H1 (cell line): ENCODE measurements around the gene DCPS. TPM values are rescaled to one million over a fixed set of nuclear protein-coding genes. Genes with fewer than 3 reads are reported as not detected.

Experiments
- CTCF ChIA-PET: fragments of 300-600 bp; sonication (Branson Sonifier 250); formaldehyde crosslinking; loops from one replicate; lab custom pipeline; 2021; ENCODE audit not compliant: partially characterized antibody; lab: Charles Lee
- POLR2A ChIA-PET: fragments of 300-600 bp; sonication (Branson Sonifier 250); formaldehyde crosslinking; loops from one replicate; lab custom pipeline; 2021; ENCODE audit warnings: inconsistent platforms; ENCODE audit not compliant: partially characterized antibody; lab: Charles Lee
- DNase-seq, 2 experiments: peaks; one replicate each; pipeline versions ENCODE4 v3.0.0 to v3.0.0-alpha.2; 2010 to 2022; ENCODE audit warnings: low spot score in 2 of 2, low read depth in 1 of 2, mixed read lengths in 1 of 2
- FAIRE-seq: peaks from 2 replicates; lab custom pipeline; 2011; peaks lifted over from hg19 to GRCh38; lab: Jason Lieb, UNC
- H2AFZ ChIP-seq: 2 replicates; pipeline ENCODE4 v1.8.1; 2012; ENCODE audit warnings: low read length, inconsistent platforms
- H2AK5ac ChIP-seq: 2 replicates; pipeline ENCODE4 v1.6.1; 2013; ENCODE audit warnings: low read depth, low read length
- H2BK120ac ChIP-seq: replicated peaks from 2 replicates; pipeline ENCODE3; 2013; ENCODE audit warnings: low read depth, low read length, inconsistent platforms
- H2BK12ac ChIP-seq: 2 replicates; pipeline ENCODE4 v1.6.1; 2013; ENCODE audit warnings: low read depth, low read length
- H2BK15ac ChIP-seq: 2 replicates; pipeline ENCODE4 v1.6.1; 2013; ENCODE audit warnings: low read length
- H2BK20ac ChIP-seq: 2 replicates; pipeline ENCODE4 v1.6.1; 2013; ENCODE audit warnings: low read length
- H2BK5ac ChIP-seq: 2 replicates; pipeline ENCODE4 v1.6.1; 2013; ENCODE audit warnings: low read depth, low read length
- H3K14ac ChIP-seq: 2 replicates; pipeline ENCODE4 v1.6.1; 2013; ENCODE audit warnings: inconsistent platforms; ENCODE audit not compliant: insufficient read length
- H3K18ac ChIP-seq: 2 replicates; pipeline ENCODE4 v1.6.1; 2013; ENCODE audit warnings: low read length; ENCODE audit errors: extremely low read depth
- H3K23ac ChIP-seq: 2 replicates; pipeline ENCODE4 v1.6.1; 2013; ENCODE audit warnings: inconsistent platforms; ENCODE audit not compliant: insufficient read length
- H3K23me2 ChIP-seq: 2 replicates; pipeline ENCODE4 v1.6.1; 2013; ENCODE audit warnings: low read depth, low read length
- H3K27ac ChIP-seq: 2 replicates; pipeline ENCODE4 v1.6.1; 2011; ENCODE audit warnings: low read depth, low read length, inconsistent platforms
- H3K27me3 ChIP-seq, 4 experiments: replicated peaks in 1 of 4; 1 replicate in 1 of 4; 2 replicates in 3 of 4; pipeline versions ENCODE4 v1.6.1 to v1.8.1; 2011 to 2013; ENCODE audit warnings: low read length in 3 of 4, mild to moderate bottlenecking in 3 of 4, inconsistent platforms in 2 of 4, mixed read lengths in 2 of 4, moderate library complexity in 1 of 4; ENCODE audit not compliant: control insufficient read depth in 3 of 4, insufficient read depth in 3 of 4; ENCODE audit errors: extremely low read depth in 1 of 4
- H3K36me3 ChIP-seq, 4 experiments: 2 replicates each; pipeline versions ENCODE4 v1.6.1 to v1.8.1; 2011 to 2013; ENCODE audit warnings: mild to moderate bottlenecking in 4 of 4, low read length in 3 of 4, moderate library complexity in 2 of 4, control low read depth in 1 of 4, inconsistent platforms in 1 of 4; ENCODE audit not compliant: insufficient read depth in 4 of 4, control insufficient read depth in 2 of 4
- H3K4ac ChIP-seq: replicated peaks from 2 replicates; pipeline ENCODE3; 2013; ENCODE audit warnings: low read length, low read depth, mixed read lengths, inconsistent platforms; ENCODE audit not compliant: insufficient read length
- H3K4me1 ChIP-seq, 4 experiments: replicated peaks in 1 of 4; 1 replicate in 1 of 4; 2 replicates in 3 of 4; pipeline versions ENCODE4 v1.6.1 to v1.8.1; 2011 to 2013; ENCODE audit warnings: low read length in 3 of 4, inconsistent platforms in 2 of 4, mixed read lengths in 1 of 4; ENCODE audit not compliant: insufficient read depth in 4 of 4, control insufficient read depth in 3 of 4
- H3K4me2 ChIP-seq, 2 experiments: 2 replicates each; pipeline versions ENCODE4 v1.6.1 to v1.8.1; 2011 to 2013; ENCODE audit warnings: low read depth in 2 of 2, low read length in 2 of 2, control low read depth in 1 of 2, inconsistent platforms in 1 of 2, mild to moderate bottlenecking in 1 of 2; ENCODE audit not compliant: insufficient read depth in 1 of 2
- H3K4me3 ChIP-seq, 4 experiments: fragments of 200-600, 300-600 bp in 1 of 4; sonication (generic), shearing (Covaris generic), sonication (Bioruptor Twin) in 1 of 4; 2 replicates each; pipeline versions ENCODE4 v1.5.1 to v1.8.1; 2011 to 2016; ENCODE audit warnings: low read length in 4 of 4, low read depth in 3 of 4, control low read depth in 2 of 4, inconsistent platforms in 2 of 4, mild to moderate bottlenecking in 2 of 4, mixed read lengths in 1 of 4, moderate library complexity in 1 of 4; ENCODE audit not compliant: insufficient read depth in 2 of 4; ENCODE audit errors: extremely low read depth in 1 of 4
- H3K56ac ChIP-seq: replicated peaks from 2 replicates; pipeline ENCODE3; 2013; ENCODE audit warnings: low read depth, mild to moderate bottlenecking, mixed read lengths, low read length, inconsistent platforms; ENCODE audit not compliant: insufficient read length
- H3K79me1 ChIP-seq: 2 replicates; pipeline ENCODE4 v1.6.1; 2013; ENCODE audit warnings: low read depth, low read length, control low read depth
- H3K79me2 ChIP-seq, 2 experiments: 2 replicates each; pipeline versions ENCODE4 v1.6.1 to v1.8.1; 2012 to 2013; ENCODE audit warnings: low read length in 2 of 2, mild to moderate bottlenecking in 2 of 2, inconsistent platforms in 1 of 2; ENCODE audit not compliant: insufficient read depth in 2 of 2, control insufficient read depth in 1 of 2
- H3K9ac ChIP-seq, 4 experiments: replicated peaks in 1 of 4; 1 replicate in 1 of 4; 2 replicates in 3 of 4; pipeline versions ENCODE4 v1.6.1 to v1.8.1; 2011 to 2013; ENCODE audit warnings: low read depth in 3 of 4, low read length in 3 of 4, control low read depth in 2 of 4, mild to moderate bottlenecking in 2 of 4, moderate library complexity in 2 of 4, inconsistent platforms in 1 of 4; ENCODE audit errors: extremely low read depth in 1 of 4
- H3K9me3 ChIP-seq, 2 experiments: 2 replicates each; pipeline versions ENCODE4 v1.6.1 to v1.8.1; 2012 to 2013; ENCODE audit warnings: mild to moderate bottlenecking in 2 of 2, moderate library complexity in 2 of 2, control low read depth in 1 of 2, inconsistent platforms in 1 of 2, low read depth in 1 of 2, low read length in 1 of 2, mixed read lengths in 1 of 2; ENCODE audit not compliant: insufficient read depth in 2 of 2
- H4K20me1 ChIP-seq, 2 experiments: replicated peaks in 1 of 2; 2 replicates each; pipeline versions ENCODE3 to v1.8.1; 2011 to 2013; ENCODE audit warnings: inconsistent platforms in 2 of 2, low read length in 2 of 2, mild to moderate bottlenecking in 1 of 2; ENCODE audit not compliant: insufficient read depth in 2 of 2, control insufficient read depth in 1 of 2
- H4K5ac ChIP-seq: 2 replicates; pipeline ENCODE4 v1.6.1; 2013; ENCODE audit warnings: low read length, low read depth, mixed read lengths, inconsistent platforms; ENCODE audit not compliant: insufficient read length
- H4K8ac ChIP-seq: 2 replicates; pipeline ENCODE4 v1.8.0; 2013; ENCODE audit warnings: mild to moderate bottlenecking, moderate library complexity, low read length, inconsistent platforms; ENCODE audit not compliant: insufficient read depth; ENCODE audit errors: extremely low read depth
- H4K91ac ChIP-seq: replicated peaks from 2 replicates; pipeline ENCODE3; 2013; ENCODE audit warnings: low read length, mixed read lengths, inconsistent platforms; ENCODE audit not compliant: insufficient read length
- BCL11A ChIP-seq, 2 experiments: IDR thresholded peaks; one replicate each; pipeline ENCODE4 v1.6.1; 2011; ENCODE audit warnings: low read depth in 2 of 2, low read length in 2 of 2, mild to moderate bottlenecking in 2 of 2
- EZH2 ChIP-seq: fragments of 200-600 bp; sonication (generic); IDR thresholded peaks from 2 replicates; pipeline ENCODE4 v1.7.1; 2012; ENCODE audit warnings: low read depth, mild to moderate bottlenecking, moderate library complexity, low read length, inconsistent platforms; ENCODE audit not compliant: severe bottlenecking
- RXRA ChIP-seq: IDR thresholded peaks from 2 replicates; pipeline ENCODE4 v1.6.1; 2011; ENCODE audit warnings: low read depth, mild to moderate bottlenecking, low read length, moderate library complexity; ENCODE audit not compliant: insufficient read depth
- SAP30 ChIP-seq: fragments of 300-600 bp; sonication (generic); IDR thresholded peaks from 2 replicates; pipeline ENCODE4 v1.7.1; 2012; ENCODE audit warnings: low read length, moderate library complexity, mild to moderate bottlenecking, inconsistent platforms; ENCODE audit not compliant: insufficient read depth, insufficient replicate concordance
- SIN3A ChIP-seq, 2 experiments: IDR thresholded peaks in 1 of 2; conservative IDR thresholded peaks in 1 of 2; 2 replicates each; pipeline ENCODE4 v1.6.1; 2011 to 2012; ENCODE audit warnings: low read length in 2 of 2, improper control_type of control experiment in 1 of 2, low read depth in 1 of 2, mild to moderate bottlenecking in 1 of 2
- SP4 ChIP-seq: IDR thresholded peaks from 2 replicates; pipeline ENCODE4 v1.6.1; 2012; ENCODE audit warnings: low read length, inconsistent platforms
- TCF12 ChIP-seq: IDR thresholded peaks from 2 replicates; pipeline ENCODE4 v1.6.1; 2011; ENCODE audit warnings: low read depth, mild to moderate bottlenecking, low read length
- USF2 ChIP-seq: IDR thresholded peaks from 2 replicates; pipeline ENCODE4 v1.6.1; 2011; ENCODE audit warnings: low read length, improper control_type of control experiment
- WGBS, 2 experiments: shearing (Covaris generic) in 1 of 2; methylation state at CpG; one replicate each; pipeline versions ENCODE4 v1.1.6 to v1.1.7; 2013 to 2015; ENCODE audit warnings: low lambda C conversion rate in 2 of 2, mixed read lengths in 2 of 2, inconsistent platforms in 1 of 2, low coverage in 1 of 2, missing lambda C conversion rate in 1 of 2; ENCODE audit not compliant: insufficient replicate concordance in 2 of 2, insufficient coverage in 1 of 2, insufficient read length in 1 of 2; ENCODE audit errors: extremely low coverage in 1 of 2, missing lambda C conversion rate in 1 of 2; 5-methylcytosine and 5-hydroxymethylcytosine counted together
- polyA plus RNA-seq, 7 experiments: library from polyadenylated mRNA; depleted of rRNA in 3 of 7; stranded (reverse) in 5 of 7; unstranded in 2 of 7; fragments of >200 nt in 5 of 7; fragments of 200-250 nt in 2 of 7; gene quantifications; 1 replicate in 5 of 7; 2 replicates in 1 of 7; 4 replicates in 1 of 7; pipeline versions ENCODE4 v1.2.1 to v1.2.3, GENCODE V29; 2011 to 2013; ENCODE audit warnings: missing spikeins in 2 of 7, mixed read lengths in 2 of 7
- total RNA-seq: library from RNA; stranded (reverse); fragmentation: NEBNext Ultra II Directional; extraction: Animal tissue kit (Norgen Biotek cat#: 25700); gene quantifications from 2 replicates; pipeline ENCODE4 v1.2.1, GENCODE V29; 2021

The DCPS gene
- total and polyA plus RNA-seq, 2 of the 8 experiments (the other 6 are each of a cell fraction or from before 2014, with no cell fraction given), result 24.6 to 55.2 TPM

DNA sequence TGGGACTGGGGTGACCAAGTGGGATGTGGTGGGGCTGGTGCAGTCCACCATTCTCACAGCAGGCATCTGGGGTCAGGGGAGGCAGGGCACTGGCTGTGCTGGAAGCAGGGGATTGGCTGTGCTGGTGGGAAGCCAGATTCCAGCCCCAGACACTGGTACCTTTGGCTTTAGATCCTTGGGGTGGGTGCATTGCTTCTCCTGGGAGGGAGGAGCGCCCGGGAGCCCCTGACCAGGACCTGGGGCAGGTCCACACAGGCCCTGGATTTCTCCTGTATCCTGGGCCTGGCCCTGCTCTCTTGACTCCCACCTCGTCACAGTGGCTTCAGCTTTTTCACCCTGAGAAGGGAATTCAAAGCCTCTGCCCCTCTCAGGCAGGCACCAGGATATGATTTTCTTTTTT lies 90.2 kb downstream of the DCPS start:
- H3K79me2 ChIP-seq, result peaks cover 0 to 3% of the 10 kb centered on the region in 2 experiments; a peak in 1 of 4 replicates
- H4K5ac ChIP-seq, result no peak overlapping the region
- peaks cover 0 to 3% (median 0%) of the 10 kb centered on the region in 4 experiments; a peak in 2 of 7 replicates for H3K4me1 ChIP-seq
- H3K14ac ChIP-seq, result no peak overlapping the region
- no peak overlapping the region; the same call in 1 of the 2 replicates for H2AK5ac ChIP-seq
- DNase-seq, result no peak
- H4K8ac ChIP-seq, result no peak overlapping the region
- FAIRE-seq, result no peak
- no peak overlapping the region for H3K9ac ChIP-seq
- no peaks in the 10 kb centered on the region for H3K9me3 ChIP-seq
- no peak overlapping the region for H2BK20ac ChIP-seq
- H2BK15ac ChIP-seq, result no peak overlapping the region
- no peak overlapping the region for H2AFZ ChIP-seq
- CTCF ChIA-PET, result interaction anchor here (0.7 to 2.3 kb wide), 2 partner anchors 83 kb away, joined by 3 to 22 read pairs; no protein-coding TSS in a partner anchor
- no peak overlapping the region for H3K18ac ChIP-seq
- H3K36me3 ChIP-seq, result no peaks in the 10 kb centered on the region
- H3K4ac ChIP-seq, result no peak overlapping the region
- no peak overlapping the region for H3K56ac ChIP-seq
- H4K91ac ChIP-seq, result no peak overlapping the region
- no peak overlapping the region for H3K4me3 ChIP-seq
- H2BK120ac ChIP-seq, result no peak overlapping the region
- POLR2A ChIA-PET, result interaction anchor here (0.6 to 1.4 kb wide), 3 partner anchors 12 to 33 kb away, joined by 3 read pairs; no protein-coding TSS in a partner anchor
- TF ChIP-seq TCF12 (no peak), EZH2 (no peak), SAP30 (no peak), RXRA (no peak), USF2 (no peak), BCL11A (IDR thresholded peaks at IDR 0.05; ENCODE audit: low read depth in 2 of 2, low read length in 2 of 2) (no peak), SIN3A (conservative IDR thresholded peaks at IDR 0.05 in 1 of 2, IDR thresholded peaks at IDR 0.05 in 1 of 2; ENCODE audit: low read depth in 1 of 2, low read length in 2 of 2) (no peak), SP4 (no peak)
- H2BK12ac ChIP-seq, result no peak overlapping the region
- no peaks in the 10 kb centered on the region for H3K27me3 ChIP-seq
- H3K79me1 ChIP-seq, result peaks cover 6% of the 10 kb centered on the region
- no peak overlapping the region for H3K23ac ChIP-seq
- no peaks in the 10 kb centered on the region for H3K23me2 ChIP-seq
- 97% methylated on average over 3 of the region's 3 CpGs; no CpG with 5 or more reads in 1 of the 2 experiments for WGBS, 2 experiments
- H3K27ac ChIP-seq, result no peak overlapping the region
- peaks cover 2 to 4% of the 10 kb centered on the region in 2 experiments for H4K20me1 ChIP-seq
- peak overlapping the region; percentile 35; the same call in 1 of the 2 replicates for H2BK5ac ChIP-seq
- H3K4me2 ChIP-seq, result no peak overlapping the region
